ENCODE measurements around the gene POLD4.

DNA sequence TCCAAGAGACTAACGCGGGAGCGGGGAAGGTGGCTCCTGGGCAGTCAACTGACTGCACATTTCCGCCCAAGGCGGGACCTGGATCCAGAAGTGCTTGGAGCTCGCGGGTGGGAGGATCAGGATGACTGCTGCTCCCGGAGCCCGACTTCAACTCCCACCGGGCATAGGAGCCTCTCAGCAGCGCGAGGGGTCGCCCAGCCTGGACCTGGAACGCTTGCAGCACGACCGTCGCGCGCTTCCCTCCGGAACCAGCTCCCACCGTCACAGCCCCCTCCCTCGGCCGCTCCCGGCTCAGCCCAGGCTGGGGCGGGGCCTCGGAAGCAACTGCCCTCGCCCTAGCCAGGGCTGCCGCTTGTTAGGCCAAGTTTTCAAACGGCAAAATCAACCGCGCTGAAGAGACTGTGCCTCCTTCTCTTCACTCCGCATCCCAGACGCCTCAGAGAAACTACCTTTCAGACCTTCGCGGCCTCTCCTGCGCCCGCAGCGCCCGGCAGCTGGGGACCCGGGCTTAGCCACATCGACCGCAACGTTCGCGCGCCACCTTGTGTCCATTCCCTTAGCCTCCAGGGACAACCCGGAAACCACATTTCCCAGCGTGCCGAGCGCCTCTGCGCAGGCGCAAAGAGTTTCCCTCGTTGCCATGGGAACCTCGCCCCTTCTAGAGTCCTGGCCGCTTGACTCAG lies 36.0 kb downstream of the POLD4 start:
- TF ChIP-seq CTCF (IDR thresholded peaks at IDR 0.05 in 8 of 11, conservative IDR thresholded peaks at IDR 0.05 in 3 of 11) (peak; percentile 90 to 100 (median 99)), POLR2A (IDR thresholded peaks at IDR 0.05) (peak in 2 of 3 donors; percentile 14 to 16)

Data from spleen (tissue), 7 donors.